ENCODE data around the gene HADHA. TPM values are rescaled to one million over a fixed set of nuclear protein-coding genes. Genes with fewer than 3 reads are reported as not detected.
A peak's percentile ranks its signal among the peaks of the same experiment; 100 is the strongest.
"Not testable (repeated sequence)": the region's sequence is repeated elsewhere in the genome, so short reads cannot be mapped to it uniquely, and the experiment has no call there.

Gene HADHA
- total and polyA plus RNA-seq, 4 donors = 76.0 to 109 (median 89.1) TPM

- no peaks in the 10 kb centered on the region for H3K27me3 ChIP-seq (ENCODE audit: control insufficient read depth in 1 of 2, insufficient read depth in 2 of 2, low read length in 1 of 2)
- DNase-seq = no peak
- peaks cover 0 to 12% of the 10 kb centered on the region in 2 donors for H3K36me3 ChIP-seq (ENCODE audit: control insufficient read depth in 1 of 2, insufficient read depth in 2 of 2, low read length in 1 of 2)
- 84 to 88% methylated on average over 4 of the region's 4 CpGs for WGBS, 2 donors
- no peaks in the 10 kb centered on the region for H3K9me3 ChIP-seq (ENCODE audit: control insufficient read depth, low read length)
- intact Hi-C loops (cut with DNase I) = no loop called here
- no peak for ATAC-seq (ENCODE audit: low FRiP score)
- no peak overlapping the region for H3K4me3 ChIP-seq (ENCODE audit: low read length in 2 of 2)
- no peak overlapping the region for H3K27ac ChIP-seq (ENCODE audit: low read depth in 1 of 2, low read length in 2 of 2)
- H3K4me1 ChIP-seq (ENCODE audit: control insufficient read depth in 1 of 2, insufficient read depth in 2 of 2, low read length in 2 of 2) = no peaks in the 10 kb centered on the region
Measured at GRCh38 chr2:26276484-26277227, 32.2 kb upstream of the HADHA start.

DNA sequence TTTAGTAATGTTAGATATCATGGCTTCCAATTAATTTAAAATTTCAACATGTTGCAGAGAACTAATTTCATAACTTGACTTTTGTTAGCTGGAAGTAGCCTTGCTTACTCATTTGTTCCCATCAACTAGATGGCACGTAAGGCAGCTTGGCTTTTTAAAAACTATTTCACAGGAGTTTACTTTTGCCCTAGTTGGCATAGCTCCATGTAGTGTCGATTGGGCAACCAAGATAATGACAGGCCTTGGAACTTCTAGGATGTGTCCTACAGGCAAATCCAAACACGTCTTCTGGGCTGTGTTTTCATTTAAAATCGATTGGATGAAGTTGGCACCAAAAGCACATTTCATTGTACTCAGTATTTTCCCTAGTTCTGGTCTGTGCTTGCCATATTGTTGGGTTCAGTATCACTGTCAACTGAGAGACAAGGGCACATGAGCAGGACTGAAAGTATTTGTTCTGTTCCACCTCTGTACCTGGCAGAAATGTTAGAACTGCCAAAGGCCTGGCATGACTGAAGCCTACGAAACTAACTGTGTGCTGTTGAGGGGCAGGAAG is 29.7 kb upstream of the HADHA start:
- Histone ChIP-seq H3K27me3 (ENCODE audit: control insufficient read depth in 1 of 2, insufficient read depth in 2 of 2, low read length in 1 of 2) (no peaks in the 10 kb centered on the region), H3K4me3 (ENCODE audit: low read length in 2 of 2) (no peak overlapping the region), H3K4me1 (ENCODE audit: control insufficient read depth in 1 of 2, insufficient read depth in 2 of 2, low read length in 2 of 2) (no peaks in the 10 kb centered on the region), H3K9me3 (ENCODE audit: control insufficient read depth, low read length) (no peaks in the 10 kb centered on the region), H3K36me3 (ENCODE audit: control insufficient read depth in 1 of 2, insufficient read depth in 2 of 2, low read length in 1 of 2) (peaks cover 0 to 9% of the 10 kb centered on the region in 2 donors), H3K27ac (ENCODE audit: low read depth in 1 of 2, low read length in 2 of 2) (peak overlapping the region in 1 of 2 donors; percentile 74)
- 15 to 18% methylated on average over 5 of the region's 5 CpGs for WGBS, 2 donors
- intact Hi-C loops (cut with DNase I) = no loop called here
- ATAC-seq (ENCODE audit: low FRiP score) = peak; percentile 90
- no peak for DNase-seq

- no peaks in the 10 kb centered on the region for H3K9me3 ChIP-seq (ENCODE audit: control insufficient read depth, low read length)
- WGBS, 2 donors = 87 to 95% methylated on average over 2 of the region's 2 CpGs
- ATAC-seq (ENCODE audit: low FRiP score) (no peak), DNase-seq (no peak)
- intact Hi-C loops (cut with DNase I) = no loop called here
- H3K4me3 ChIP-seq (ENCODE audit: low read length in 2 of 2) = no peak overlapping the region
- peaks cover 0 to 5% of the 10 kb centered on the region in 2 donors for H3K36me3 ChIP-seq (ENCODE audit: control insufficient read depth in 1 of 2, insufficient read depth in 2 of 2, low read length in 1 of 2)
- H3K27ac ChIP-seq (ENCODE audit: low read depth in 1 of 2, low read length in 2 of 2) = no peak overlapping the region
- H3K4me1 ChIP-seq (ENCODE audit: control insufficient read depth in 1 of 2, insufficient read depth in 2 of 2, low read length in 2 of 2) = no peaks in the 10 kb centered on the region
- no peaks in the 10 kb centered on the region for H3K27me3 ChIP-seq (ENCODE audit: control insufficient read depth in 1 of 2, insufficient read depth in 2 of 2, low read length in 1 of 2)
Measured at GRCh38 chr2:26273501-26273900, 29.1 kb upstream of the HADHA start.

- no peaks in the 10 kb centered on the region for H3K4me1 ChIP-seq (ENCODE audit: control insufficient read depth in 1 of 2, insufficient read depth in 2 of 2, low read length in 2 of 2)
- DNase-seq = no peak
- no peaks in the 10 kb centered on the region for H3K27me3 ChIP-seq (ENCODE audit: control insufficient read depth in 1 of 2, insufficient read depth in 2 of 2, low read length in 1 of 2)
- H3K4me3 ChIP-seq (ENCODE audit: low read length in 2 of 2) = no peak overlapping the region
- intact Hi-C loops (cut with DNase I) = no loop called here
- H3K27ac ChIP-seq (ENCODE audit: low read depth in 1 of 2, low read length in 2 of 2) = no peak overlapping the region
- H3K9me3 ChIP-seq (ENCODE audit: control insufficient read depth, low read length) = no peaks in the 10 kb centered on the region
- no peak for ATAC-seq (ENCODE audit: low FRiP score)
- H3K36me3 ChIP-seq (ENCODE audit: control insufficient read depth in 1 of 2, insufficient read depth in 2 of 2, low read length in 1 of 2) = peaks cover 0 to under 1% of the 10 kb centered on the region in 2 donors
Measured at GRCh38 chr2:26270373-26270772, 25.9 kb upstream of the HADHA start.

DNA sequence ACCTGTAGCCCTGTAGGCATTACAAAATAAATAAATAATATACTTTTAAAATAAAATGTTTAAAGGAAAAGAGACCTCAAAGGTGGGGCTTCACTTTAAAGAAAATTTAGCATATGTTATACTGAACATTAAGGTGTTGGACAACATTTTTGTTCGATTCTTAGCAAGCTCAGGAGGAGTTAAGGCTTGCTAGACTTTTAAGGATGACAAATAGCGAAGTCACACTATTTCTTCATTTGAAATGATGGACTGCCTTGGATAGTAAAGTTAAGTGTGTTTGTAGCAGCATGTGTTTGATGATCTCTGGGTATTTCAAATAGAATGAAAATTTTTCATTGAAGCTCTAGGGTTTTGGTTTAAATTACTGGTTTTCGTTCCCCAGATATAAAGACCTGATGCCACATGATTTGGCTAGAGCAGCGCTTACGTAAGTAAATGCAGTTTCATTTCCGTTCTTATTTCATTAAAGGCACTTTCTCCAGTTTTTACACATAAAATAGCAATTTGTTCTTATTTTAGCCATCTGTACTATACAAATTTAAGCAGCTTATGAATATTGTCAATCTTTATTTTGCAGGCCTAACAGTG is 25.2 kb upstream of the HADHA start:
- no peaks in the 10 kb centered on the region for H3K4me1 ChIP-seq (ENCODE audit: control insufficient read depth in 1 of 2, insufficient read depth in 2 of 2, low read length in 2 of 2)
- no peak overlapping the region for H3K27ac ChIP-seq (ENCODE audit: low read depth in 1 of 2, low read length in 2 of 2)
- no peak for DNase-seq
- intact Hi-C loops (cut with DNase I) = no loop called here
- H3K4me3 ChIP-seq (ENCODE audit: low read length in 2 of 2) = no peak overlapping the region
- 94 to 97% methylated on average over 6 of the region's 6 CpGs for WGBS, 2 donors
- H3K9me3 ChIP-seq (ENCODE audit: control insufficient read depth, low read length) = no peaks in the 10 kb centered on the region
- H3K27me3 ChIP-seq (ENCODE audit: control insufficient read depth in 1 of 2, insufficient read depth in 2 of 2, low read length in 1 of 2) = no peaks in the 10 kb centered on the region
- no peaks in the 10 kb centered on the region for H3K36me3 ChIP-seq (ENCODE audit: control insufficient read depth in 1 of 2, insufficient read depth in 2 of 2, low read length in 1 of 2)
- ATAC-seq (ENCODE audit: low FRiP score) = no peak

- H3K27me3 ChIP-seq (ENCODE audit: control insufficient read depth in 1 of 2, insufficient read depth in 2 of 2, low read length in 1 of 2); H3K36me3 ChIP-seq (ENCODE audit: control insufficient read depth in 1 of 2, insufficient read depth in 2 of 2, low read length in 1 of 2); H3K9me3 ChIP-seq (ENCODE audit: control insufficient read depth, low read length); ATAC-seq (ENCODE audit: low FRiP score); intact Hi-C loops (cut with DNase I); H3K27ac ChIP-seq (ENCODE audit: low read depth in 1 of 2, low read length in 2 of 2); H3K4me3 ChIP-seq (ENCODE audit: low read length in 2 of 2); H3K4me1 ChIP-seq (ENCODE audit: control insufficient read depth in 1 of 2, insufficient read depth in 2 of 2, low read length in 2 of 2); DNase-seq: not testable (repeated sequence)
- 91 to 95% methylated on average over 12 of the region's 12 CpGs for whole genome bisulfite sequencing, 2 donors
Measured at GRCh38 chr2:26268670-26269385, 24.4 kb upstream of the HADHA start.

DNA sequence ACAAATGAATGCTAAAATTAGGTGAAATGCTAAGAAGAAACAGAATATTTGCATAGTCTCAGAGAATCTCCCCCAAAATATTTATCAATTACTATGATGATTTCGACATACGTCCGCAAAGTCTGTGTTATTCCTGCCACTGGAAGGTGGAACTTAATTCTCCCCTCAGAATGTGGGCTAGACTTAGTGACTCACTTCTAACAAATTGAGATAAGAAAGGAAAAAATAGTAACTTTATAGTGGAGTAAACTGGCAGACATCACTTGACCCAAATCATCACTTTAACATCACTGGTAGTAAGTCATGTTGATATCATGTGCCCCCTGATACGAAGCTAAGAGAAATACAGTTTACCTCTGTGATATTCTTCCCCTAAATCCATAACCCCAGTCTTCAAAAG is 23.8 kb upstream of the HADHA start:
- H3K9me3 ChIP-seq (ENCODE audit: control insufficient read depth, low read length) = no peaks in the 10 kb centered on the region
- no peak overlapping the region for H3K4me3 ChIP-seq (ENCODE audit: low read length in 2 of 2)
- DNase-seq (no peak), ATAC-seq (ENCODE audit: low FRiP score) (no peak)
- no peaks in the 10 kb centered on the region for H3K4me1 ChIP-seq (ENCODE audit: control insufficient read depth in 1 of 2, insufficient read depth in 2 of 2, low read length in 2 of 2)
- no peak overlapping the region for H3K27ac ChIP-seq (ENCODE audit: low read depth in 1 of 2, low read length in 2 of 2)
- no peaks in the 10 kb centered on the region for H3K27me3 ChIP-seq (ENCODE audit: control insufficient read depth in 1 of 2, insufficient read depth in 2 of 2, low read length in 1 of 2)
- WGBS, 2 donors = 82 to 86% methylated on average over 4 of the region's 4 CpGs
- intact Hi-C loops (cut with DNase I) = no loop called here
- peaks cover 0 to 3% of the 10 kb centered on the region in 2 donors for H3K36me3 ChIP-seq (ENCODE audit: control insufficient read depth in 1 of 2, insufficient read depth in 2 of 2, low read length in 1 of 2)

GRCh38 chr2:26258836-26259235 is 14.4 kb upstream of the HADHA start:
- H3K9me3 ChIP-seq (ENCODE audit: control insufficient read depth, low read length); ATAC-seq (ENCODE audit: low FRiP score); H3K36me3 ChIP-seq (ENCODE audit: control insufficient read depth in 1 of 2, insufficient read depth in 2 of 2, low read length in 1 of 2); H3K4me1 ChIP-seq (ENCODE audit: control insufficient read depth in 1 of 2, insufficient read depth in 2 of 2, low read length in 2 of 2); intact Hi-C loops (cut with DNase I); DNase-seq; H3K27me3 ChIP-seq (ENCODE audit: control insufficient read depth in 1 of 2, insufficient read depth in 2 of 2, low read length in 1 of 2); H3K27ac ChIP-seq (ENCODE audit: low read depth in 1 of 2, low read length in 2 of 2); H3K4me3 ChIP-seq (ENCODE audit: low read length in 2 of 2): not testable (repeated sequence)
- 90% methylated on average over 8 of the region's 8 CpGs for WGBS, 2 donors
